Endodermal cell (in vitro differentiated cells): ENCODE results near the gene ERFL. TPM values are rescaled to one million over a fixed set of nuclear protein-coding genes. Genes with fewer than 3 reads are reported as not detected.
A peak's percentile ranks its signal among the peaks of the same experiment; 100 is the strongest.

ENCODE experiments used
- DNase-seq: peaks from one replicate; pipeline ENCODE4 v3.0.0-alpha.2; 2017
- H3K27ac ChIP-seq: 2 replicates; pipeline ENCODE4 v1.5.1; 2013; ENCODE audit warnings: mild to moderate bottlenecking, low read depth, low read length, moderate library complexity
- H3K27me3 ChIP-seq: 2 replicates; pipeline ENCODE4 v1.6.1; 2013; ENCODE audit warnings: mild to moderate bottlenecking, low read length, moderate library complexity; ENCODE audit not compliant: insufficient read depth, control insufficient read depth, poor library complexity, severe bottlenecking
- H3K36me3 ChIP-seq: 2 replicates; pipeline ENCODE4 v1.7.0; 2013; ENCODE audit warnings: mild to moderate bottlenecking, low read length, moderate library complexity; ENCODE audit not compliant: control insufficient read depth, insufficient read depth
- H3K4me1 ChIP-seq: one replicate; pipeline ENCODE4 v1.7.0; 2013; ENCODE audit warnings: low read length; ENCODE audit not compliant: control insufficient read depth, insufficient read depth
- H3K4me3 ChIP-seq: 2 replicates; pipeline ENCODE4 v1.5.1; 2013; ENCODE audit warnings: mild to moderate bottlenecking, low read length, moderate library complexity
- H3K9ac ChIP-seq: 2 replicates; pipeline ENCODE4 v1.6.1; 2013; ENCODE audit warnings: mild to moderate bottlenecking, low read length, moderate library complexity; ENCODE audit not compliant: poor library complexity, severe bottlenecking; ENCODE audit errors: extremely low read depth
- H3K9me3 ChIP-seq: 2 replicates; pipeline ENCODE4 v1.6.1; 2013; ENCODE audit warnings: mild to moderate bottlenecking, low read length, moderate library complexity; ENCODE audit not compliant: control insufficient read depth
- H3K27ac Mint-ChIP-seq: 2 replicates; pipeline ENCODE4 v1.8.0; 2020; ENCODE audit warnings: mixed read lengths
- H3K27me3 Mint-ChIP-seq: 2 replicates; pipeline ENCODE4 v1.8.0; 2021; ENCODE audit warnings: mild to moderate bottlenecking, mixed read lengths; ENCODE audit not compliant: insufficient read depth
- H3K36me3 Mint-ChIP-seq: 2 replicates; pipeline ENCODE4 v1.8.0; 2020; ENCODE audit warnings: low read depth, mixed read lengths
- H3K4me1 Mint-ChIP-seq: 2 replicates; pipeline ENCODE4 v1.8.0; 2020; ENCODE audit warnings: mixed read lengths
- H3K4me3 Mint-ChIP-seq: 2 replicates; pipeline ENCODE4 v1.8.0; 2020; ENCODE audit warnings: mild to moderate bottlenecking, moderate library complexity, mixed read lengths
- H3K9me3 Mint-ChIP-seq: 2 replicates; pipeline ENCODE4 v1.8.0; 2020; ENCODE audit warnings: mild to moderate bottlenecking, mixed read lengths
- CTCF ChIP-seq: fragments of 200-600 bp; sonication (generic); conservative IDR thresholded peaks from 2 replicates; pipeline ENCODE4 v1.5.0; 2021; ENCODE audit warnings: antibody characterized with exemption, mild to moderate bottlenecking
- WGBS, 2 experiments: methylation state at CpG; one replicate each; pipeline versions ENCODE4 v1.1.5 to v1.1.7; 2013; ENCODE audit warnings: missing lambda C conversion rate in 2 of 2, mixed read lengths in 1 of 2; ENCODE audit not compliant: insufficient coverage in 1 of 2, insufficient read length in 1 of 2; 5-methylcytosine and 5-hydroxymethylcytosine counted together
- total RNA-seq, 2 donors: library from RNA; stranded (reverse); fragmentation: NEBNext Ultra II Directional in 1 of 2; extraction: Animal tissue kit (Norgen Biotek cat#: 25700) in 1 of 2; gene quantifications; 2 replicates in 1 of 2; 3 replicates in 1 of 2; pipeline ENCODE4 v1.2.1, GENCODE V29; 2021

ERFL gene
- total RNA-seq, 2 donors from 2014 or later = 0.13 to 0.53 TPM

GRCh38 chr19:41929536-41930071, 1.4 kb upstream of the ERFL start:
- no peaks in the 10 kb centered on the region for H3K4me1 ChIP-seq
- H3K9me3 Mint-ChIP-seq = peaks cover 8% of the 10 kb centered on the region
- H3K4me3 Mint-ChIP-seq = no peak overlapping the region
- no peak overlapping the region for H3K27ac Mint-ChIP-seq
- peaks cover 64% of the 10 kb centered on the region for H3K27me3 Mint-ChIP-seq
- H3K4me1 Mint-ChIP-seq = peaks cover 18% of the 10 kb centered on the region
- peak; percentile 75 for DNase-seq
- H3K27me3 ChIP-seq = peaks cover 99% of the 10 kb centered on the region
- no peak overlapping the region for H3K4me3 ChIP-seq
- H3K36me3 ChIP-seq = no peaks in the 10 kb centered on the region
- peak; percentile 29 for TF ChIP-seq CTCF
- no peak overlapping the region for H3K27ac ChIP-seq
- no peak overlapping the region for H3K9ac ChIP-seq
- H3K9me3 ChIP-seq = peaks cover 5% of the 10 kb centered on the region
- H3K36me3 Mint-ChIP-seq = no peaks in the 10 kb centered on the region
- 18 to 26% methylated on average over 3 to 14 of the region's 14 CpGs for WGBS, 2 experiments

- Histone ChIP-seq H3K4me1 (no peaks in the 10 kb centered on the region), H3K27me3 (peaks cover 99% of the 10 kb centered on the region), H3K9ac (no peak overlapping the region)
Observed at GRCh38 chr19:41928754-41929535, 696 bp upstream of the ERFL start.

More at GRCh38 chr19:41928754-41929535, 696 bp upstream of the ERFL start:
- no peak for TF ChIP-seq CTCF
- no peak overlapping the region for H3K27ac ChIP-seq
- H3K4me3 Mint-ChIP-seq = no peak overlapping the region
- H3K9me3 ChIP-seq = peaks cover 5% of the 10 kb centered on the region
- no peaks in the 10 kb centered on the region for H3K36me3 ChIP-seq
- H3K27ac Mint-ChIP-seq = no peak overlapping the region
- peaks cover 57% of the 10 kb centered on the region for H3K27me3 Mint-ChIP-seq
- peak; percentile 52 for DNase-seq
- 2 to 9% methylated on average over 7 to 28 of the region's 29 CpGs for WGBS, 2 experiments
- H3K4me3 ChIP-seq = peak overlapping the region; percentile 11
- no peaks in the 10 kb centered on the region for H3K36me3 Mint-ChIP-seq
- H3K4me1 Mint-ChIP-seq = peaks cover 18% of the 10 kb centered on the region
- peaks cover 8% of the 10 kb centered on the region for H3K9me3 Mint-ChIP-seq
